ENCODE data around the gene TBC1D23. TPM values are rescaled to one million over a fixed set of nuclear protein-coding genes. Genes with fewer than 3 reads are reported as not detected.
"Not testable (repeated sequence)": the region's sequence is repeated elsewhere in the genome, so short reads cannot be mapped to it uniquely, and the experiment has no call there.

TBC1D23 gene
- total and polyA plus RNA-seq, 4 donors: 8.7 to 30.3 (median 17.8) TPM

DNA sequence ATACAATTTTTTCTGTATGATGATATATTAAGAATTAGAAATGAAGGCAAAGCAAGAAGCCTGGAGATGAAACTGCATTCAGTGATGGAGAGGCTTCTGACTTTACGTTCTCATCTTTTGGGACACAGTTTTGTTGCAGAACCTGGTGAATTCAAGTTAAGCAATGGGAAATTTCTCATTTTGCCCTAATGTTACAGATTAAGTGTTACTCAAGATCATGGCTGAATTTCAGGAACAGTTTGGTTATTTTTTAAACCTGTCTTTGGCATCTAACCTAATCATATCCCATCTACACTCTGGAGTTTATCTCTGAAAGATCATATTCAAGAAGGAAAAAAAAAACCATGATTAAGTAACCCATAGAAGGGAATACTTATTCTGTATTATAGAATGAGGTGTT lies 79.7 kb downstream of the TBC1D23 start (continued):
- TF ChIP-seq, protein P1, sequence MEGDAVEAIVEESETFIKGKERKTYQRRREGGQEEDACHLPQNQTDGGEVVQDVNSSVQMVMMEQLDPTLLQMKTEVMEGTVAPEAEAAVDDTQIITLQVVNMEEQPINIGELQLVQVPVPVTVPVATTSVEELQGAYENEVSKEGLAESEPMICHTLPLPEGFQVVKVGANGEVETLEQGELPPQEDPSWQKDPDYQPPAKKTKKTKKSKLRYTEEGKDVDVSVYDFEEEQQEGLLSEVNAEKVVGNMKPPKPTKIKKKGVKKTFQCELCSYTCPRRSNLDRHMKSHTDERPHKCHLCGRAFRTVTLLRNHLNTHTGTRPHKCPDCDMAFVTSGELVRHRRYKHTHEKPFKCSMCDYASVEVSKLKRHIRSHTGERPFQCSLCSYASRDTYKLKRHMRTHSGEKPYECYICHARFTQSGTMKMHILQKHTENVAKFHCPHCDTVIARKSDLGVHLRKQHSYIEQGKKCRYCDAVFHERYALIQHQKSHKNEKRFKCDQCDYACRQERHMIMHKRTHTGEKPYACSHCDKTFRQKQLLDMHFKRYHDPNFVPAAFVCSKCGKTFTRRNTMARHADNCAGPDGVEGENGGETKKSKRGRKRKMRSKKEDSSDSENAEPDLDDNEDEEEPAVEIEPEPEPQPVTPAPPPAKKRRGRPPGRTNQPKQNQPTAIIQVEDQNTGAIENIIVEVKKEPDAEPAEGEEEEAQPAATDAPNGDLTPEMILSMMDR (IDR thresholded peaks at IDR 0.05; ENCODE audit: low read depth, low read length, missing input control): no peak
- peak; percentile 41 to 61 for TF ChIP-seq RXRA (IDR thresholded peaks at IDR 0.05)
- TF ChIP-seq HNF4A (conservative IDR thresholded peaks at IDR 0.05): peak; percentile 50 to 67
- TF ChIP-seq GABPA (IDR thresholded peaks at IDR 0.05 in 1 of 2, conservative IDR thresholded peaks at IDR 0.05 in 1 of 2): no peak
- no peak for TF ChIP-seq NR2F2 (IDR thresholded peaks at IDR 0.05)
- peak; percentile 63 for TF ChIP-seq YY1 (IDR thresholded peaks at IDR 0.05)
- TF ChIP-seq, protein P2, sequence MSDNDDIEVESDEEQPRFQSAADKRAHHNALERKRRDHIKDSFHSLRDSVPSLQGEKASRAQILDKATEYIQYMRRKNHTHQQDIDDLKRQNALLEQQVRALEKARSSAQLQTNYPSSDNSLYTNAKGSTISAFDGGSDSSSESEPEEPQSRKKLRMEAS (IDR thresholded peaks at IDR 0.05): no peak
- TF ChIP-seq TAF1 (conservative IDR thresholded peaks at IDR 0.05): no peak
- TF ChIP-seq FOXA1 (IDR thresholded peaks at IDR 0.05): no peak
- peak; percentile 50 to 60 for TF ChIP-seq JUND (IDR thresholded peaks at IDR 0.05)

DNA sequence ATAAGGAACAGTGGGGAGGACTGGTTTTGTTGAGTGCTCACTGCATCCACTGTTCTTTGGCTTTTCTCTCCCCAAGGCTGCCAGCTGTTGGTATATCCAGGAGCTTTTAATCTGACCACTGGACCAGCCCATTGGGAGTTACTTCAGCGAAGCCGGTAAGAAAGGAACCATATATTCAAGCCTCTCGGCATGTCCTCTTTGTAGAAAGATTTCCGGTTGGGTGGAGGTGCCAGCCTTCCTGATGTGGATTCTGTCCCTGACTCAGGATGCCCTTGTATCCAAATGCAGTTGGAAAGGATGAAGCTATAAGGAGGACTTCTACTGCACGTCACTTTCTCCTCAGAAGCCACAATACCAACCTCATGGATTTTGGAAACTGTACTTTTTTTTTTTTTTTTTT lies 87.9 kb downstream of the TBC1D23 start:
- 94% methylated on average over 5 of the region's 5 CpGs for WGBS
- DNase-seq (ENCODE audit: low spot score): no peak
- Histone ChIP-seq H3K4me3 (ENCODE audit: low read depth in 1 of 3, low read length in 3 of 3) (no peak overlapping the region), H3K4me1 (ENCODE audit: control insufficient read depth in 4 of 4, insufficient read depth in 4 of 4, low read length in 3 of 4) (peaks cover 0 to 16% (median 12%) of the 10 kb centered on the region in 4 donors), H3K27ac (ENCODE audit: low read depth in 1 of 2, low read length in 2 of 2) (no peak overlapping the region), H3K9me3 (ENCODE audit: control insufficient read depth in 4 of 4, low read length in 3 of 4) (no peaks in the 10 kb centered on the region), H3K27me3 (ENCODE audit: control insufficient read depth in 4 of 4, insufficient read depth in 4 of 4, low read length in 3 of 4) (no peaks in the 10 kb centered on the region), H3K9ac (ENCODE audit: low read depth in 1 of 2, low read length in 2 of 2) (no peak overlapping the region), H3K36me3 (ENCODE audit: control insufficient read depth in 4 of 4, insufficient read depth in 3 of 4, low read depth in 1 of 4, low read length in 3 of 4) (peaks cover 2 to 50% (median 47%) of the 10 kb centered on the region in 4 donors)
- no peak for TF ChIP-seq FOXA2 (IDR thresholded peaks at IDR 0.05)
- TF ChIP-seq, protein P3, sequence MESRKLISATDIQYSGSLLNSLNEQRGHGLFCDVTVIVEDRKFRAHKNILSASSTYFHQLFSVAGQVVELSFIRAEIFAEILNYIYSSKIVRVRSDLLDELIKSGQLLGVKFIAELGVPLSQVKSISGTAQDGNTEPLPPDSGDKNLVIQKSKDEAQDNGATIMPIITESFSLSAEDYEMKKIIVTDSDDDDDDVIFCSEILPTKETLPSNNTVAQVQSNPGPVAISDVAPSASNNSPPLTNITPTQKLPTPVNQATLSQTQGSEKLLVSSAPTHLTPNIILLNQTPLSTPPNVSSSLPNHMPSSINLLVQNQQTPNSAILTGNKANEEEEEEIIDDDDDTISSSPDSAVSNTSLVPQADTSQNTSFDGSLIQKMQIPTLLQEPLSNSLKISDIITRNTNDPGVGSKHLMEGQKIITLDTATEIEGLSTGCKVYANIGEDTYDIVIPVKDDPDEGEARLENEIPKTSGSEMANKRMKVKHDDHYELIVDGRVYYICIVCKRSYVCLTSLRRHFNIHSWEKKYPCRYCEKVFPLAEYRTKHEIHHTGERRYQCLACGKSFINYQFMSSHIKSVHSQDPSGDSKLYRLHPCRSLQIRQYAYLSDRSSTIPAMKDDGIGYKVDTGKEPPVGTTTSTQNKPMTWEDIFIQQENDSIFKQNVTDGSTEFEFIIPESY (IDR thresholded peaks at IDR 0.05): no peak
- no peak for TF ChIP-seq GABPA (IDR thresholded peaks at IDR 0.05 in 1 of 2, conservative IDR thresholded peaks at IDR 0.05 in 1 of 2)
- no peak for TF ChIP-seq HNF4A (conservative IDR thresholded peaks at IDR 0.05)
- no peak for TF ChIP-seq RAD21 (IDR thresholded peaks at IDR 0.05)
- no peak for TF ChIP-seq HNF4G (IDR thresholded peaks at IDR 0.05)
- TF ChIP-seq FOXA1 (IDR thresholded peaks at IDR 0.05): no peak
- TF ChIP-seq, protein P2 (IDR thresholded peaks at IDR 0.05): no peak
- TF ChIP-seq, protein P1 (IDR thresholded peaks at IDR 0.05; ENCODE audit: low read depth, low read length, missing input control): no peak
- no peak for TF ChIP-seq EGR1 (IDR thresholded peaks at IDR 0.05; ENCODE audit: low read depth in 2 of 2)
- TF ChIP-seq SP1 (IDR thresholded peaks at IDR 0.05): no peak
- no peak for TF ChIP-seq JUND (IDR thresholded peaks at IDR 0.05)
- no peak for TF ChIP-seq RXRA (IDR thresholded peaks at IDR 0.05)
- no peak for TF ChIP-seq TAF1 (conservative IDR thresholded peaks at IDR 0.05)

DNA sequence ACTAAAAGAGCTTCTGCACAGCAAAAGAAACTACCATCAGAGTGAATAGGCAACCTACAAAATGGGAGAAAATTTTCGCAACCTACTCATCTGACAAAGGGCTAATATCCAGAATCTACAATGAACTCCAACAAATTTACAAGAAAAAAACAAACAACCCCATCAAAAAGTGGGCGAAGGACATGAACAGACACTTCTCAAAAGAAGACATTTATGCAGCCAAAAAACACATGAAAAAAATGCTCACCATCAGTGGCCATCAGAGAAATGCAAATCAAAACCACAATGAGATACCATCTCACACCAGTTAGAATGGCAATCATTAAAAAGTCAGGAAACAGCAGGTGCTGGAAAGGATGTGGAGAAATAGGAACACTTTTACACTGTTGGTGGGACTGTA lies 91.0 kb downstream of the TBC1D23 start:
- WGBS: 92% methylated on average over 2 of the region's 2 CpGs
- H3K4me3 ChIP-seq (ENCODE audit: low read depth in 1 of 3, low read length in 3 of 3): not testable (repeated sequence)
- H3K36me3 ChIP-seq (ENCODE audit: control insufficient read depth in 4 of 4, insufficient read depth in 3 of 4, low read depth in 1 of 4, low read length in 3 of 4): peaks cover 8 to 53% (median 45%) of the 10 kb centered on the region in 4 donors

More for the DNA sequence above, 91.0 kb downstream of the TBC1D23 start:
- DNase-seq (ENCODE audit: low spot score); H3K27me3 ChIP-seq (ENCODE audit: control insufficient read depth in 4 of 4, insufficient read depth in 4 of 4, low read length in 3 of 4); H3K9ac ChIP-seq (ENCODE audit: low read depth in 1 of 2, low read length in 2 of 2); H3K9me3 ChIP-seq (ENCODE audit: control insufficient read depth in 4 of 4, low read length in 3 of 4): not testable (repeated sequence)
- peak overlapping the region in 1 of 2 donors; percentile 75 for H3K27ac ChIP-seq (ENCODE audit: low read depth in 1 of 2, low read length in 2 of 2)
- H3K4me1 ChIP-seq (ENCODE audit: control insufficient read depth in 4 of 4, insufficient read depth in 4 of 4, low read length in 3 of 4): peaks cover 0 to 16% (median 12%) of the 10 kb centered on the region in 4 donors

Measured in liver (tissue), 9 donors.